Islet precursor cell (in vitro differentiated cells): ENCODE measurements around the gene ISG20L2.
"Not testable (repeated sequence)": the region's sequence is repeated elsewhere in the genome, so short reads cannot be mapped to it uniquely, and the experiment has no call there.

Experiments
- DNase-seq: peaks from one replicate; pipeline ENCODE4 v3.0.0-alpha.2; 2018

ISG20L2 gene, protein sequence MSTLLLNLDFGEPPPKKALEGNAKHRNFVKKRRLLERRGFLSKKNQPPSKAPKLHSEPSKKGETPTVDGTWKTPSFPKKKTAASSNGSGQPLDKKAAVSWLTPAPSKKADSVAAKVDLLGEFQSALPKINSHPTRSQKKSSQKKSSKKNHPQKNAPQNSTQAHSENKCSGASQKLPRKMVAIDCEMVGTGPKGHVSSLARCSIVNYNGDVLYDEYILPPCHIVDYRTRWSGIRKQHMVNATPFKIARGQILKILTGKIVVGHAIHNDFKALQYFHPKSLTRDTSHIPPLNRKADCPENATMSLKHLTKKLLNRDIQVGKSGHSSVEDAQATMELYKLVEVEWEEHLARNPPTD

DNA sequence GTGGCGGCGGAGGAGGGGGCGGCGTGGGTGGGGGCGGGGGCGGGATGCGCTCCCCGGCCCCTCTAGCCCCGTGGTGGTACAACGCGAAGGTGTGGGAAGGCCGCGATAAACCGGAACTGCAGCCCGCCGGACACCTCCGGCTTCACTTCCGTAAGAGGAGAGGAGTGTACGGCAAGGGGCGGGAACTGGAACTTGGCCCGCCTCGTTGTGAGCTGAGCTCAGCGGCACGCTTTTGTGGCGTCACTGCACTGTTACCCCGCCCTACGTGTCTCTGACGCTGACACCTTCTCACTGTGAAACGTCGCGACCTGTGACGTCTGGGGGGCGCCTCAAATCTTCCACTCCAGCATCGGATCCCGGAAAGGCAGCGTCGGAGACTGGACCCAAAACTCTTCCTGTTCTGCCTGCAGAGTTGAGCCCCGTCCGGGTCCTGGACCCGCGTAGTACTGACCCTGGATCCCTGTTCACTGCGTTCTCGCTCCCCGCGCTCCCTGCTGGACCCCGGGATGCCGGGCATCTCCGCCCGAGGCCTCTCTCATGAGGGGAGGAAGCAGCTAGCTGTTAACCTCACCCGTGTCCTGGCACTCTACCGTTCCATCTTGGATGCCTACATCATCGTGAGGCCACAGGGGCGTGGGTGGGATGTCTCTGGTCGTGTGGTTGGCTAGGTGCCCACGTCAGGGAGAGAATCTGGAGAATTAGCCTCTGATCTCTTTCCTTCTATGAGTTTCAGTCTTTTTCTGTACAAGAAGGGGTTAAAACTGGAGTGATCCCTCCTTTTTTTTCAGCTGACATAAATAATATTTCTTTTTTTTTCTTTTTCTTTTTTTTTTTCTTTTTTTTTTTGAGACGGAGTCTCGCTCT lies at the start of gene ISG20L2:
Gene ISG20L2, minus strand, starts transcription at position 168 of the 864 bp plus-strand sequence. CDS start 1,114 bp downstream, outside the sequence.
- peak; percentile 97 for DNase-seq

DNA sequence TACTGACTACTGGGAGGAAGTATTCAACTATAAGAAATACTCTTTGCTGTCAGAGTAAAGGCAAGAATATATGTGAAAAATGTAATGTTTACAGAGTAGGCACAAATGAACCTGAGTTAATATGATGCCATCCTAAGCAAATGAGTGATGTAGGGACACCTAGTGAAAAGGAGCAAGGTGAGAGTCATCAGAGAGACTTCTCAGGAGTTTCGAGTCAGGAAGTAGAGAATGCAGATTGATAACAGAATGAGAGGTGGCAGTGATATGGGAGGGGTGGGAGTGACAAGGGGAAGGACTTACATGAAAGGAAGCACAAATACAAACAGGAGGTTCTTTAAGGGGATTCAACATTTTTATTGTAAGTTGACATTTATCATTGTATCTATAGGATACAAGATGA lies 49.0 kb upstream of the ISG20L2 start:
- no peak for DNase-seq

DNA sequence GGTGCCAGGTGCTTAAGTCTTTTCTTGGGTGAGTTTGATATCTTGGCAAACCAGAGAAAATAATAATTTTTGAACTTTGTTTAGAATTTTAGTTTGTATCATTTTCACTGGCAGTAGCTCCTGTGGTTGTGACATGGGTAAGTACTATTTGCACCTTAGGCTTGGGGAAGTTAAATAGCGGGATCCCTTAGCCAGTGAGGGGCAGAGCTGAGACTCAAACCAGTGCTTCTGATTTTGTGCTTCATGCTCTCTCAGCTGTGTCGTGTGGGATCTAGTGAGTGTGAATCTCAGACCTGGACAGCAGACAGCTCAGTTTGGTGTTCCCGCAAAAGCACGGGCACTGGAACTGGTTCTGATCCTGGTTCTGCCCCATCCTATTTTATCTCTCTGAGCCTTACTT lies 48.4 kb upstream of the ISG20L2 start:
- no peak for DNase-seq

DNA sequence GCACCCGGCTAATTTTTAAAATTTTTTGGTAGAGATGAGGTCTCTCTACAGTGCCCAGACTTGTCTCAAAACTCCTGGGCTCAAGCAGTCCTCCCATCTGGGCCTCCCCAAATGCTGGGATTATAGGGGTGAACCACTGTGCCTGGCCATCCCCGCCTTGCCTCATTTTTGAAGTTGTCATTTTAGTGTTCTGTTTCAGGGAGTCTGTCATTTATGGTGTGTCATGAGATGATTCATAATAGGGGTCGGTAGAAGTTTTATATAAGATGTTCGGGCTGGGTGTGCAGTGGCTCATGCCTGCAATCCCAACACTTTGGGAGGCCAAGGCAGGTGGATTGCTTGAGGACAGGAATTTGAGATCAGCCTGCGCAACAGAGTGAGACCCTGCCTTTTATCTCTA lies 47.2 kb upstream of the ISG20L2 start:
- no peak for DNase-seq

DNA sequence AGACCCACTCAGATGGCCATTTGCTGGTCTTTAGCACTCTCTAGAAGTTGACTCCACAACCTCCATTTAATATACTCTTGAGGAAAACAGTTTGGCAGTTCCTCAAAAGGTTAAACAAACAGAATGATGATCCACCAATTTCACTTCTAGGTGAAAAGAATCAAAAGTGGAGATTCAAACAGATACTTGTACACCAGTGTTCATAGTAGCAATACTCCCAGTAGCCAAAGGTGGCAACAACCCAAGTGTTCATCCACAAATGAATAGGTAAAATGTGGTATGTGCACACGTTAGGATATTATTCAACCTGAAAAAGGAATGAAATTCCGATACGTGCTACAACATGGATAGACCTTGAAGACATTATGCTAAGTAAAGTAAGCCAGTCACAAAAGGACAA lies 45.0 kb upstream of the ISG20L2 start:
- DNase-seq = no peak

DNA sequence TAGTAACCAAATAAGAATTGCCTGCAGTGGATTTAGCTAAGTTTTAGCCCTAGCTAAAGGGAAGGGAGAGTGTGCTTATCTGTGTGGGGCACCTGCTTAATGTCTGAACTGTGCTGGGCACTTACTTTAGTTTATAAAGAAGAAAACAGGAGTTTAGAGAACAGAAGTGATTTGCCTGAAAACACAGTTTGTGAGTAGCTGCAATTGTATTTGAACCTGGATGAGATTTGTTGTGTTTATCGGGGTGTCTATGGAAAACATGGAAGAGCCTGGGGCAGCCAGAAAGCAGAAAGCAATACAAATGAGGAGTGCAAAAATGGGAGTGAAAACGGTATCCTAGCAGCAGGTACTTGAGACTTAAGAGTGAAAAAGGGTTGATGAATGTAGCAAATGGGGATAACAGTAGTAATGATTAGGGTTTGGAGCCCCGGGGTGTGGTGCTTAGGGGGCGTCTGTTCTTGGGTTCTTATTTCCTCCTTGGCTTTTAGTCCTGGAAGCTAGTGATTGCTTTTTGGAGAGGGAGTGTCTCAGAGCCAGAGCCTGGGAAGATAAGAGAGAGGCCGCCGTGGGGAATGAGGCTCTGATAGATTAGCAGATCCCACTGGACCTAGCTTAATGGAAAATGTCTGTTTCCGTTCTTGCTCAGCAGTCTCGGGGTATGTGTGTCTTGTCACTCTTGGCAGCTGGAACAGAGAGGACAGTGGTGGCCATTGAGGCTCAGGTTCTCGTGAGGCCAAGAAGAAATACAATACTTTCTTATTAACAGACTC lies 44.3 kb upstream of the ISG20L2 start:
- DNase-seq = peak; percentile 66

DNA sequence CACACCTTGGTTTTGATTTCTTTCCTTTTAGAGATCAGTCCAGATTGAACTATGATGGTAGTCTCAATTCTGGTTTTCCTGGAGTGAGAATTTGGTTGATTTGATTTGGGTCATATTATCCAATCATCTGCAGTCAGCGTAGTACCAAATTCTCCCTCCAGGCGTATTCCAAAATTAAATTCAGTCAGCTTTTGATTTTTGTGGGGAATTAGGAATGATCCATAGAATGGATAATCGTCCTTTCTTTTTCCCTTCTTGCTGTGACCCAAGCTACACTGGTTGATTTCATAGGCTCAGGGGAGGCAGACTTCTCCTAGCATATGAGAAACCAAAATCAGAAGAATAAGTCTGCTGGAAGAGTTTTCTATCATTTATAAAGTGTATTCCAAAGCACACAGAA lies 43.7 kb upstream of the ISG20L2 start:
- DNase-seq = no peak

- DNase-seq = no peak
Observed at GRCh38 chr1:156768610-156769295, 40.2 kb upstream of the ISG20L2 start.

DNA sequence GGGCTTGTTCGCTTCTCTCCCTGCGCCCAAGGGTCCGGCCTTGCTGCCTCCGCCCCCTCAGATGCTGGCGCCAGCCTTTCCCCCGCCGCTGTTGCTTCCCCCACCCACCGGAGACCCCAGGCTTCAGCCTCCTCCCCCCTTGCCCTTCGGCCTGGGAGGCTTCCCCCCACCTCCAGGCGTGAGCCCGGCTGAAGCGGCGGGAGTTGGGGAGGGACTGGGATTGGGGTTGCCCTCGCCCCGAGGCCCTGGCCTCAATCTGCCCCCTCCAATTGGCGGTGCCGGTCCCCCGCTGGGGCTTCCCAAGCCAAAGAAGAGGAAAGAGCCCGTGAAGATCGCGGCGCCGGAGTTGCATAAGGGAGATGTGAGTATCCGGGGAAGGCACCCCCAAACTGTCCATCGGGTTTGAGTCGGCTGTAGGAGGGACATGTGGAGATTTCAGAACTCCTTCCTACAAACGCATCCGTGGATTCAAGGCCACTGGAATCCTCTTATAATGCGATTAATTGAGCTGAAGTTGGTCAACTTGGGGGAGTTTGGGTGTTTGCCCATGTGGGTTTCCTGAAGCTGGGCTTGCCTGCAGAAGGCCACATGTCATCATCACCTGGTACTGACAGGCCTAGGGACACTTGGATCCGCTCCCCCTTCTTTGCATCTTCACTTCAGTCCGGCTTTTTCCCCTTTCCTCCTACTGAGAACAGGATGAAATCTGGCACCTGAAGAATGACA lies 39.5 kb upstream of the ISG20L2 start:
- peak; percentile 54 for DNase-seq

- peak; percentile 100 for DNase-seq
Observed at GRCh38 chr1:156767101-156767878, 38.7 kb upstream of the ISG20L2 start, which contains the start of gene PRCC. Gene PRCC, plus strand, starts transcription at chr1:156767535. Its CDS starts 237 bp downstream, at chr1:156767772.

DNA sequence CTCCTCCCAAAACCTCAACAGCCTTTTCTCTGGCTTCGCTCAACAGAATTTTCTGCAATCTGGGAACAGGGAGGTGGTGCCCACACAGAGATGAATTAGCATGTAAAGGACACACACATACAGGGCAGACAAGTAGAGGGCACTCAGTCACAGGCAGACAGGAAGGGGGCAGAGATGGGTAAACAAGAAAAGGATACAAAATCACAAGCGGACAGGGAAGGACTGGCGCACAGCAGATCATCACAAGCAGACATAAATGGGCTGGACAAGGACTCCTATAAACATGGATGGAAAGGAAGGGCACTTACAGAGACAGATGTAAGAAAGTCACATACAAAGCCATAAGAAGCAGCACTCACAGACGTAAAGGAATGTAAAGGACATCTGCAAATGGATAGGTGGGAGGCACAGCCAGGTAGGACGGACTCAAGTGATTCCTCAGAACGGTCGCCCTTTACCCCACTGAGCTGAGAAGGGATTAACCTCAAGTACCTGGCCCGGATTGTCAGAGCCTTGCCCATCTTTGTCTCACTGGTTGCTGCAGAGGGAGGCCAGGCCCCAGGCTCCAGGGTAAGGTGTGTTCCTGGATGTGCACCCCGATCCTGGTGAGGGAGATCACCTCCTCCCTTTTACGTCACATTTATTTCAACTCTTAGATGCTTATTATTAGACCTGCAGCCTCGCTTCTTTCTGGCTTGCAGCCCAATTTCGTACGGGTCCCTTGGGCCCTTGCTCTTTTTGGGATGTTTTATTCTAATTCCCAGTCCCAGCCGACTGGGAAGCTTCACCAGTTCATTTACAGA lies 37.9 kb upstream of the ISG20L2 start:
- DNase-seq = no peak

DNA sequence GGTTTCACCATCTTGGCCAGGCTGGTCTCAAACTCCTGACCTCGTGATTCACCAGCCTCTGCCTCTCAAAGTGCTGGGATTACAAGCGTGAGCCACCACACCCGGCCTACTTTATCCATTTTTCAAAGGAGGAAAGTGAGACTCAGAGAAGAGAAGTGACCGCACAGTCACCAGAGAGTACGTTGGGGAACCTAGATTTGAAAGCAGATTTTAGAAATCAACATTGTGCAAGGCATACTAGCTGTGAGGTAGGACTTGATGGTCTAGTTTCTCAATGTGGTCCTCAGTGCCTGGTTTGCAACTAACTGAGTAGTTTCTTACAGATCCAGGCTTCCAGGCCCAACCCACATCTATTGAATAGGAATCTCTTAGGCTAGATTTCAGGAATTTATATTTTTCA lies 37.1 kb upstream of the ISG20L2 start:
- no peak for DNase-seq

DNA sequence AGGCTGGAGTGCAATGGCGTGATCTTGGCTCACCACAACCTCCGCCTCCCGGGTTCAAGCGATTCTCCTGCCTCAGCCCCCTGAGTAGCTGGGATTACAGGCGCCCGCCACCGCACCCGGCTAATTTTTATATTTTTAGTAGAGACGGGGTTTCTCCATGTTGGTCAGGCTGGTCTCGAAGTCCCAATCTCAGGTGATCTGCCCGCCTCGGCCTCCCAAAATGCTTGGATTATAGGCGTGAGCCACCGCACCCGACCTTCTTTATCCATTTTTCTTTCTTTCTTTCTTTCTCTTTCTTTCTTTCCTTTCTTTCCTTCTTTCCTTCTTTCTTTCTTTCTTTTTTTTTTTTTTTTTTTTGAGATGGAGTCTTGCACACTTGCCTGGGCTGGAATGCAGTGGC lies 36.6 kb upstream of the ISG20L2 start:
- DNase-seq = not testable (repeated sequence)

DNA sequence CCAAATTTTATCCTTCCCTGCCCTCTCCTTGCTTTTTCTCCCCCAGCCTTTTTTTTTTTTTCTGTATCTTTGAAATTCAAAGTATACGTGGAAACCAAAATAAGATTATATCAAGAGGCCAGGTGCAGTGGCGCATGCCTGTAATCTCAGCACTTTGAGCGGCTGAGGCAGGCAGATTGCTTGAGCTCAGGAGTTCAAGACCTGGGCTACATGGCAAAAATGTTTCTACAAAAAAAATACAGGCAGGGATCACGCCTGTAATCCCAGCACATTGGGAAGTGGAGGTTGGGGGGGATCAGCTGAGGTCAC lies 32.2 kb upstream of the ISG20L2 start:
- no peak for DNase-seq

DNA sequence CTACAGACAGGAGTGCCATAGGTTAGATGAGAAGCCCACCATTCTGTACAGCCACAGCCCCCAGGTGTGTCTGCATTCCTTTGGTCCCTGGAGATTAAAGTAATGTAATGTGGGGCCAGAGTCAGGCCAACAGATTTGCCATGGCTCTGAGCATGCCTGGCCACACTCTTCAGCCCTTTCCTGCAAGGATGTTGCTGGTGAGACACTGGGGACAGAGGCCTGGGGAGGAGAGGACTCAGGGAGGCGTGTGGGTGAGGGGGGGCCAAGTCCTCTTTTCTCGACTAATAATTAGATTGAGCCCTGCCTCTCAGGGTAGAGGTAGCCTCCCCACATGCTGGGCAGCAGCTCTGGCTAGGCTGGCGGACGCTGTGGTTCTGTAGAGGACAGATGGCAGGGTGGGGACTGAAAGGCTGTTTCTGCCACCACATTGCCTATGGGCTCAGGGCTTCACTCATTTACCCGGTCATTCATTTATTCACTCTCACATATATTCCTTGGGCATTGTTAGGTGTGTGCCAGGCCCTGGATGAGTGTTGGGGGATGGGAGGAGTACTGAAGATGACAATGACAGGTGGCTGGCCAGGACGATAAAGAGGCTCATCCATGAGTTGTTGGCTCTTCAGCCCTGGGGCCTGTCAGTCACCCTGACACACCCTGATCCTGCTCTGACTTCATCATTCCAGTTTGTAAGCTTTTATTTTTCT lies 31.7 kb upstream of the ISG20L2 start:
- DNase-seq = no peak

GRCh38 chr1:156757572-156758253 lies 29.1 kb upstream of the ISG20L2 start:
- DNase-seq = not testable (repeated sequence)

DNA sequence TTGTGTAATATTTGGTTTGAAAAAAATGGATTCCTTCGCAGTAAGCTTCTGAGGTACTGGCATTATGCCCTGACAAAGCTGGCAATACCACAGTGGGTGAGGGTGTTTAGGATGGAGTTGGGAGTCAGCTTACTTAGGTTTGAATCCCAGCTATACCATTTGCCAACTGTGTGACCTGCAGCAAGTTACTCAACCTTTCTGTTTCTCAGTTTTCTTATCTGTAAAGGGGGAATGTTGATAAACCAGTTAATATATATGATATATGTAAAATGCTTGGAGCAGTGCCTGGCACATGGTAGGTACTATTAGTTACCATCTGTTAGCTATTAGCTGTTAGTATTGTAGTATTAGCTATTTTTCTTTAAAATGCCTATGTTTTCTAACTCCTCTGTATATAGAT lies 27.8 kb upstream of the ISG20L2 start:
- no peak for DNase-seq

DNA sequence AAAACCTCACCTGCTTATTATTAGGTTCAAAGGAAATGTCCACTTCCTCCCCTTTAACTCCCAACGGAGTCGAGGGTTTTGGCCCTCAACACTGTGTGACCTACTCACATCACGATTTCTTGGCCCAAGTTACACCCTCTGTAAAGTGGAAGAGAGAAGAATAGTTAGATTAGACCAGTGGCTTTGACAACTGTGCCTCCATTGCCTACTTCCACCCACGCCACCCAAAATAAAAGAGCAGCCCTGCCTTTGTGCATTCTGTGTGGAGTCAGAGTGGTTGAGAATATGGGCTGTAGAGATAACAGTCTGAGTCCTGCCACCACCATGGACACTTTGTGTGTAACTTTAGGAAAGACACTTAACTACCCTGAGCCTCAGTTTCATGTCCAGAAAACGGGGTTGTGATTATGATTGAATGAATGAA lies 27.0 kb upstream of the ISG20L2 start:
- no peak for DNase-seq

DNA sequence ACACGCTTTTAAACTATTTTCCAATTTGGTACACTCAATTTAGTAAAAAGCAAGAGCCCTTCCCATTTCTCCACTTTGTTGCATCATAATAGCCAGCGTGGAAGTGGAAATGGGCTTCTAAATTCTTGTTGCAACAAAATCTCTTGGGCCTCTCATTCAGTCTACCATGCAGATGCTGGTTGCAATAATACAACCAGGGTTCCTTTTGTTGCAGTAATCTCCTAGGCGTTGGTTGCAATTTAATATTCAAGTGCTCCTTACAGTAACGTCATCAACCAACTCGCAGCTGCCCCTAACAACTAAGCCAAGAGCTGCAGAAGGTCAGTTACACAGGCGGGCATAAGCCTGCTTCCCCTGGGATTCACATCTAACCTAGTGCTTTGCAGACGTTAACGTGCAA lies 25.7 kb upstream of the ISG20L2 start:
- no peak for DNase-seq
